OCI-LY3 (cell line): ENCODE data around the gene EFHD1.

ENCODE experiments used
- H2AFZ ChIP-seq: fragments of 200-600, 300-600 bp; shearing (Covaris generic); 2 replicates; pipeline ENCODE4 v1.6.0; 2014; ENCODE audit warnings: antibody characterized with exemption, low read depth, low read length
- H3K27ac ChIP-seq: fragments of 200-600, 300-600 bp; sonication (generic); 2 replicates; pipeline ENCODE4 v1.5.1; 2014; ENCODE audit warnings: mild to moderate bottlenecking, low read length, moderate library complexity, mixed read lengths
- H3K27me3 ChIP-seq: fragments of 200-600, 300-600 bp; sonication (generic); 2 replicates; pipeline ENCODE4 v1.6.1; 2014; ENCODE audit warnings: low read depth, low read length, mixed read lengths
- H3K36me3 ChIP-seq: fragments of 200-600, 300-600 bp; sonication (generic); replicated peaks from 2 replicates; pipeline ENCODE3; 2014; ENCODE audit warnings: low read depth, low read length, mixed read lengths
- H3K4me1 ChIP-seq: fragments of 300-600, 200-600 bp; sonication (generic); 2 replicates; pipeline ENCODE4 v1.6.1; 2014; ENCODE audit warnings: low read length, mixed read lengths
- H3K4me2 ChIP-seq: fragments of 200-600, 300-600 bp; sonication (generic); 2 replicates; pipeline ENCODE4 v1.6.1; 2014; ENCODE audit warnings: low read length, mixed read lengths
- H3K4me3 ChIP-seq: fragments of 300-600, 200-600 bp; sonication (generic); 2 replicates; pipeline ENCODE4 v1.5.1; 2014; ENCODE audit warnings: antibody characterized with exemption, mild to moderate bottlenecking, low read length, moderate library complexity
- H3K79me2 ChIP-seq: fragments of 300-600, 200-600 bp; shearing (Covaris generic); 2 replicates; pipeline ENCODE4 v1.6.1; 2014; ENCODE audit warnings: mild to moderate bottlenecking, low read length, mixed read lengths
- H3K9ac ChIP-seq: fragments of 300-600, 200-600 bp; shearing (Covaris generic); 2 replicates; pipeline ENCODE4 v1.6.0; 2014; ENCODE audit warnings: mild to moderate bottlenecking, low read length, moderate library complexity
- H3K9me3 ChIP-seq: fragments of 200-600, 300-600 bp; shearing (Covaris generic); 2 replicates; pipeline ENCODE4 v1.6.1; 2014; ENCODE audit warnings: low read length, mixed read lengths; ENCODE audit not compliant: insufficient read depth
- H4K20me1 ChIP-seq: fragments of 200-600, 300-600 bp; sonication (generic); 2 replicates; pipeline ENCODE4 v1.6.1; 2016; ENCODE audit warnings: low read length, mixed read lengths; ENCODE audit not compliant: insufficient read depth
- EZH2phosphoT487 ChIP-seq: fragments of 200-600 bp; shearing (Covaris generic); IDR thresholded peaks from 2 replicates; pipeline ENCODE4 v1.6.1; 2018; ENCODE audit warnings: antibody characterized with exemption, mixed run types, low read depth
- TF ChIP-seq, protein P1 (sequence below): fragments of 200-600, 300-600 bp; sonication (generic); IDR thresholded peaks from 2 replicates; pipeline ENCODE4 v1.5.1; 2014; ENCODE audit warnings: antibody characterized with exemption, low read length, low read depth

The EFHD1 gene

DNA sequence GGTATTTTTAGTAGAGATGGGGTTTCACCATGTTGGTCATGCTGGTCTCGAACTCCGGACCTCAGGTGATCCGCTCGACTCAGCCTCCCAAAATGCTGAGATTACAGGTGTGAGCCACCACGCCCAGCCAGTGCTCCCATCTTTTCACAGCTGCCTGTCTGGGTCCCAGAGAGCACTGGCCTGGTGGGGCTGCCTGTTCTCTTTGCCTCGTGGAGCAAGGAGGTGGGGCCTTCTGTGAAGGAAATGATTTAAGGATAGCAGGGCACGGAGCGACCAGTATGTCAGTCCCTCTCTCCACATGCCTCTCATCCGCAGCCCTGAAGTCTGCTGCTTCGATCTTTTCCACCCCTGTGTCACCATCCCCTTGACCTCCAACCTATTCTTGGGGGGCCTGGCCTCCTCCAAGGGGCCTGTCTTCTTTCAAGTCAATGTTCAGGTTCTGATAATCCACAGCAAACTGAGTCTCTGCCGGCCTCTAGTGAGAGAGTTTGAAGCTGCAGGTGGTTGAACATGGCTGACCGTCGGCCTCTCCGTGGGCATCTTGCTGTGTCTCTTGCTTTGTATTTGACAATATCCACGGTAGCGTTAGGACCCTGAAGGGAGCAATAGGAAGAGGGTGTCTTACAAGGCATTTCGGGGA, 35.5 kb downstream of the EFHD1 start:
- Histone ChIP-seq H3K4me1 (no peaks in the 10 kb centered on the region), H2AFZ (no peak overlapping the region), H3K27me3 (no peaks in the 10 kb centered on the region), H3K79me2 (no peaks in the 10 kb centered on the region), H3K36me3 (no peaks in the 10 kb centered on the region), H4K20me1 (no peaks in the 10 kb centered on the region), H3K27ac (no peak overlapping the region), H3K9me3 (no peaks in the 10 kb centered on the region), H3K9ac (no peak overlapping the region), H3K4me2 (no peak overlapping the region), H3K4me3 (no peak overlapping the region)
- no peak for TF ChIP-seq EZH2phosphoT487
- TF ChIP-seq, protein P1, sequence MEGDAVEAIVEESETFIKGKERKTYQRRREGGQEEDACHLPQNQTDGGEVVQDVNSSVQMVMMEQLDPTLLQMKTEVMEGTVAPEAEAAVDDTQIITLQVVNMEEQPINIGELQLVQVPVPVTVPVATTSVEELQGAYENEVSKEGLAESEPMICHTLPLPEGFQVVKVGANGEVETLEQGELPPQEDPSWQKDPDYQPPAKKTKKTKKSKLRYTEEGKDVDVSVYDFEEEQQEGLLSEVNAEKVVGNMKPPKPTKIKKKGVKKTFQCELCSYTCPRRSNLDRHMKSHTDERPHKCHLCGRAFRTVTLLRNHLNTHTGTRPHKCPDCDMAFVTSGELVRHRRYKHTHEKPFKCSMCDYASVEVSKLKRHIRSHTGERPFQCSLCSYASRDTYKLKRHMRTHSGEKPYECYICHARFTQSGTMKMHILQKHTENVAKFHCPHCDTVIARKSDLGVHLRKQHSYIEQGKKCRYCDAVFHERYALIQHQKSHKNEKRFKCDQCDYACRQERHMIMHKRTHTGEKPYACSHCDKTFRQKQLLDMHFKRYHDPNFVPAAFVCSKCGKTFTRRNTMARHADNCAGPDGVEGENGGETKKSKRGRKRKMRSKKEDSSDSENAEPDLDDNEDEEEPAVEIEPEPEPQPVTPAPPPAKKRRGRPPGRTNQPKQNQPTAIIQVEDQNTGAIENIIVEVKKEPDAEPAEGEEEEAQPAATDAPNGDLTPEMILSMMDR: no peak

DNA sequence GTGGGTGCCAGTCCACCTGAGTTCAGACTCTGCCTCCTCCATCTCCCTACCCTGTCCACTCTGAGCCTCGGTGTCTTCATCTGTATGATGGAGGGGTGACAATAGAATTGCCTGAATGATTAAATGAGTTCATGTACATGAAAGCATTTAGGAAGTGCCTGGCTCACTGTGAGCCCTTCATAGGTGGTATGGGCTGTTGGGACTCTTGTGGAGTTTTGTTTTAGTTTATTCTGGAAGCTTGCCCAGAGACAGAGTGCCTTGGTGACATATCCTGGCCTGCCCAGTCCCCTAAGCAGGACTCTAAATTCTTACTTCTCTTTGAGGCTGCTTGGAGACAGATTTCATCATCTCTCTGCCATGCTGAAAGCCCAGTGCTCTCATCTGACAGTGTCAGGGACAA, 39.2 kb downstream of the EFHD1 start:
- Histone ChIP-seq H3K27ac (no peak overlapping the region), H2AFZ (no peak overlapping the region)
- TF ChIP-seq, protein P1: no peak
- TF ChIP-seq EZH2phosphoT487: no peak

DNA sequence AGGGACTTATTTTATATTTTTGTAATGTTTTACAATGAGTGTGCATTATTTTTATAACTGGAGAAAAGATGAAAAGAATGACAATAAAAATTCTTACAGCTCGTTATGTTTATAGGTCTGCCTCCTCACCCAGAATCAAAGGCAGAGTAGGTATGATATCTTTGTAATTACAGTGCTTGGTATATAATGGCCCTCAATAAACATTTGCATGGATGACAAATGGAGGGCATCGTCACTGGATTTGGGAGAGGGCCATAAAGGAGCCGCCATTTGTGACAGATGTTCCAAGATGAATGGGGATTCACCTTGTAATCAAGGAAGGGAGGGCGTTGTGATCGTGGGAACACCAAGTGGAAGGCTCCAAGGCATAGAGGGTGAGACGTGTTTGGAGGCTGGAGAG, 41.1 kb downstream of the EFHD1 start:
- Histone ChIP-seq H3K4me3 (no peak overlapping the region), H2AFZ (no peak overlapping the region), H3K27me3 (no peaks in the 10 kb centered on the region), H3K79me2 (no peaks in the 10 kb centered on the region), H4K20me1 (no peaks in the 10 kb centered on the region), H3K4me2 (no peak overlapping the region), H3K9me3 (no peaks in the 10 kb centered on the region), H3K36me3 (no peaks in the 10 kb centered on the region), H3K4me1 (no peaks in the 10 kb centered on the region), H3K27ac (no peak overlapping the region), H3K9ac (no peak overlapping the region)
- TF ChIP-seq EZH2phosphoT487: no peak
- TF ChIP-seq, protein P1: no peak

More for the DNA sequence above, 39.2 kb downstream of the EFHD1 start:
- Histone ChIP-seq H4K20me1 (no peaks in the 10 kb centered on the region), H3K4me1 (no peaks in the 10 kb centered on the region), H3K79me2 (no peaks in the 10 kb centered on the region), H3K4me3 (no peak overlapping the region), H3K36me3 (no peaks in the 10 kb centered on the region), H3K9me3 (no peaks in the 10 kb centered on the region), H3K27me3 (no peaks in the 10 kb centered on the region), H3K4me2 (no peak overlapping the region), H3K9ac (no peak overlapping the region)

DNA sequence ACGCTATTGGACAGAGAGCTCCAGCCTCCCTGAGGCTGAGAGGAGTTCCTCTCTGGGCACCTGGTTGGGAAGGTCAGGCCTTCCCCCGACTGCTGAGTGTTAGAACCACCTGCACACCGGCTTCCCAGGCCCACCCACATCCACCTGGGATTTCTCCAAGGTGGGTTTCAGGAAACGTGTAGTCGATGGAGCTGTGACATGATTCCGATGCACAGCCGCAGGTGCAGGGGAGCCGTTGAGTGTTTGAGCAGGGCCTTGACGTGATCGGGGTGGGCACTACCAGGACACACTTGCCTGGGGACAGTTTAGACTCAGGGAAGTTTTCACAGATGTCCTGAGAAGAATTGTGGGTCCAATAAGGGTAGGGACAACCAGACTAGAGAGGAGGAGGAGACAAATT, 42.0 kb downstream of the EFHD1 start:
- no peak overlapping the region for H2AFZ ChIP-seq
- H3K9me3 ChIP-seq: no peaks in the 10 kb centered on the region
- no peaks in the 10 kb centered on the region for H3K27me3 ChIP-seq
- no peaks in the 10 kb centered on the region for H4K20me1 ChIP-seq
- H3K9ac ChIP-seq: no peak overlapping the region
- H3K79me2 ChIP-seq: no peaks in the 10 kb centered on the region
- TF ChIP-seq, protein P1: no peak
- no peak for TF ChIP-seq EZH2phosphoT487
- H3K4me3 ChIP-seq: no peak overlapping the region
- no peak overlapping the region for H3K4me2 ChIP-seq
- no peaks in the 10 kb centered on the region for H3K4me1 ChIP-seq
- H3K27ac ChIP-seq: no peak overlapping the region
- H3K36me3 ChIP-seq: no peaks in the 10 kb centered on the region
